GM21825 (cell line): ENCODE results near the gene TLCD5.

Experiments used
- ATAC-seq: cut with Tn5 transposase; IDR thresholded peaks from one replicate; pipeline ENCODE4 v1.9.1; 2021; ENCODE audit warnings: mild to moderate bottlenecking, moderate library complexity; ENCODE audit not compliant: unreplicated experiment

Gene TLCD5

GRCh38 chr11:120307476-120307875 is 17.6 kb upstream of the TLCD5 start:
- no peak for ATAC-seq

- no peak for ATAC-seq
Observed at GRCh38 chr11:120308081-120308480, 17.0 kb upstream of the TLCD5 start.

- ATAC-seq, result no peak
Observed at GRCh38 chr11:120310870-120311269, 14.2 kb upstream of the TLCD5 start.

GRCh38 chr11:120314861-120315260 is 10.2 kb upstream of the TLCD5 start:
- ATAC-seq, result no peak

- no peak for ATAC-seq
Observed at GRCh38 chr11:120316880-120317688, 8.0 kb upstream of the TLCD5 start.

- ATAC-seq, result no peak
Observed at GRCh38 chr11:120317689-120318480, 7.2 kb upstream of the TLCD5 start.

GRCh38 chr11:120318906-120319305 is 6.2 kb upstream of the TLCD5 start:
- no peak for ATAC-seq

GRCh38 chr11:120326228-120326627 is 1.1 kb downstream of the TLCD5 start:
- ATAC-seq, result no peak

- ATAC-seq, result no peak
Observed at GRCh38 chr11:120326845-120327281, 1.8 kb downstream of the TLCD5 start.

- ATAC-seq, result no peak
Observed at GRCh38 chr11:120327311-120327710, 2.2 kb downstream of the TLCD5 start.

GRCh38 chr11:120329556-120329955 is 4.5 kb downstream of the TLCD5 start:
- no peak for ATAC-seq

GRCh38 chr11:120330045-120330444 is 4.9 kb downstream of the TLCD5 start:
- ATAC-seq, result no peak

GRCh38 chr11:120331301-120331996 is 6.3 kb downstream of the TLCD5 start:
- no peak for ATAC-seq

- no peak for ATAC-seq
Observed at GRCh38 chr11:120332822-120333716, 8.0 kb downstream of the TLCD5 start.

- ATAC-seq, result no peak
Observed at GRCh38 chr11:120333801-120334200, 8.7 kb downstream of the TLCD5 start.

GRCh38 chr11:120334332-120334731 is 9.2 kb downstream of the TLCD5 start:
- ATAC-seq, result no peak

GRCh38 chr11:120334894-120335462 is 9.9 kb downstream of the TLCD5 start:
- ATAC-seq, result peak; percentile 26

GRCh38 chr11:120335556-120335907 is 10.4 kb downstream of the TLCD5 start:
- peak; percentile 10 for ATAC-seq

- peak; percentile 49 for ATAC-seq
Observed at GRCh38 chr11:120335908-120336640, 11.0 kb downstream of the TLCD5 start, which contains the start of gene ARHGEF12. Gene ARHGEF12, plus strand, starts transcription at chr11:120336413. Its CDS starts 831 bp downstream, at chr11:120337244.
